Esophagus squamous epithelium (tissue), 5 donors: ENCODE results near the gene ARPC5L. TPM values are rescaled to one million over a fixed set of nuclear protein-coding genes. Genes with fewer than 3 reads are reported as not detected.

Experiments used
- DNase-seq: peaks from one replicate; lab custom pipeline; 2025; lab: John Stamatoyannopoulos, UW
- H3K27ac ChIP-seq, 4 donors: fragments of 200-600 bp; sonication (generic); one replicate each; pipeline ENCODE4 v1.5.1; 2016 to 2019; ENCODE audit warnings: mild to moderate bottlenecking in 1 of 4
- H3K27me3 ChIP-seq, 4 donors: fragments of 200-600 bp; sonication (generic); 1 replicate in 3 of 4; 2 replicates in 1 of 4; pipeline versions ENCODE4 v1.5.1 to v1.6.0; 2017 to 2021; ENCODE audit warnings: antibody characterized with exemption in 1 of 4
- H3K36me3 ChIP-seq, 3 donors: fragments of 200-600 bp; sonication (generic); one replicate each; pipeline ENCODE4 v1.5.1; 2016 to 2019
- H3K4me1 ChIP-seq, 3 donors: fragments of 200-600 bp; sonication (generic); one replicate each; pipeline ENCODE4 v1.5.1; 2017 to 2019
- H3K4me3 ChIP-seq, 4 donors: fragments of 200-600 bp; sonication (generic); 1 replicate in 3 of 4; 2 replicates in 1 of 4; pipeline ENCODE4 v1.5.1; 2016 to 2019; ENCODE audit warnings: mild to moderate bottlenecking in 2 of 4, moderate library complexity in 1 of 4
- H3K9me3 ChIP-seq, 3 donors: fragments of 200-600 bp; sonication (generic); one replicate each; pipeline ENCODE4 v1.5.1; 2016 to 2019
- CTCF ChIP-seq, 6 experiments: fragments of 450-650 bp in 4 of 6; fragments of 200-600 bp in 2 of 6; sonication (generic) in 2 of 6; IDR thresholded peaks; one replicate each; pipeline ENCODE4 v1.5.1; 2016 to 2019; ENCODE audit warnings: antibody characterized with exemption in 6 of 6, mild to moderate bottlenecking in 4 of 6, moderate library complexity in 4 of 6
- POLR2A ChIP-seq, 4 donors: fragments of 450-650 bp; IDR thresholded peaks; one replicate each; pipeline ENCODE4 v1.6.1; 2017; ENCODE audit warnings: antibody characterized with exemption in 4 of 4, mild to moderate bottlenecking in 4 of 4, moderate library complexity in 3 of 4
- WGBS, 2 donors: methylation state at CpG; one replicate each; pipeline ENCODE4 v1.1.5; 2018; 5-methylcytosine and 5-hydroxymethylcytosine counted together
- intact Hi-C: fragments of 100-400 bp; cut with DNase I; formaldehyde crosslinking; loops from one replicate; pipeline ENCODE4 v1.15.0; 2022
- total RNA-seq, 4 donors: library from RNA; depleted of rRNA; stranded (reverse); fragments of >200 nt; gene quantifications; one replicate each; pipeline ENCODE4 v1.1.0, GENCODE V29; 2016
- donor health status: DM: yes; HTN: yes; CAD: no.

ARPC5L gene
- total RNA-seq = 10 to 100 TPM; 39.1 to 59.6 (median 45.3) TPM

- Histone ChIP-seq H3K27me3 (no peaks in the 10 kb centered on the region), H3K36me3 (peaks cover 16 to 44% (median 28%) of the 10 kb centered on the region in 3 donors), H3K4me1 (peaks cover 32 to 75% (median 44%) of the 10 kb centered on the region in 3 donors), H3K27ac (peak within 1 kb of the TSS; percentile 93 to 97 (median 94)), H3K4me3 (peak within 1 kb of the TSS; percentile 70 to 99 (median 87)), H3K9me3 (no peaks in the 10 kb centered on the region)
- WGBS, 2 donors = 0 to 2% methylated on average over 13 to 22 of the region's 92 CpGs
- TF ChIP-seq POLR2A (IDR thresholded peaks at IDR 0.05) (peak in 2 of 4 donors; percentile 86 to 94), CTCF (IDR thresholded peaks at IDR 0.05) (peak in 4 of 6 experiments; percentile 7 to 39 (median 28))
- peak; percentile 82 for DNase-seq
- intact Hi-C loops = no loop called here
Measured at GRCh38 chr9:124861342-124862229, at the start of gene ARPC5L, which contains the start of gene RPL35. Gene ARPC5L (plus strand): TSS chr9:124862130. CDS start chr9:124869291, 7,161 bp downstream. Gene RPL35 (minus strand): TSS chr9:124861957. CDS start chr9:124861912, 45 bp downstream.

GRCh38 chr9:124812441-124812876 lies 49.5 kb upstream of the ARPC5L start:
- 58 to 89% methylated on average over 3 to 5 of the region's 6 CpGs for WGBS, 2 donors
- DNase-seq = no peak
- H3K4me1 ChIP-seq = peaks cover 9 to 58% (median 27%) of the 10 kb centered on the region in 3 donors
- peaks cover 0 to 12% (median 0%) of the 10 kb centered on the region in 3 donors for H3K36me3 ChIP-seq
- no peaks in the 10 kb centered on the region for H3K27me3 ChIP-seq
- H3K4me3 ChIP-seq = no peak overlapping the region
- no peaks in the 10 kb centered on the region for H3K9me3 ChIP-seq
- TF ChIP-seq POLR2A (IDR thresholded peaks at IDR 0.05) = no peak
- no peak for TF ChIP-seq CTCF (IDR thresholded peaks at IDR 0.05)
- intact Hi-C loops = no loop called here
- H3K27ac ChIP-seq = peak overlapping the region; percentile 62 to 76 (median 74)

GRCh38 chr9:124813041-124813440 lies 48.9 kb upstream of the ARPC5L start:
- H3K27ac ChIP-seq = peak overlapping the region; percentile 15 to 75 (median 68)
- no peak for TF ChIP-seq POLR2A (IDR thresholded peaks at IDR 0.05)
- TF ChIP-seq CTCF (IDR thresholded peaks at IDR 0.05) = no peak
- 81 to 88% methylated on average over 1 to 2 of the region's 7 CpGs for WGBS, 2 donors
- H3K9me3 ChIP-seq = no peaks in the 10 kb centered on the region
- H3K4me1 ChIP-seq = peaks cover 9 to 64% (median 33%) of the 10 kb centered on the region in 3 donors
- H3K36me3 ChIP-seq = peaks cover 0 to 12% (median 0%) of the 10 kb centered on the region in 3 donors
- no peaks in the 10 kb centered on the region for H3K27me3 ChIP-seq
- no peak for DNase-seq
- intact Hi-C loops = no loop called here
- no peak overlapping the region for H3K4me3 ChIP-seq

GRCh38 chr9:124813501-124814163 lies 48.3 kb upstream of the ARPC5L start:
- TF ChIP-seq POLR2A (IDR thresholded peaks at IDR 0.05) (no peak), CTCF (IDR thresholded peaks at IDR 0.05) (no peak)
- H3K4me1 ChIP-seq = peaks cover 13 to 69% (median 39%) of the 10 kb centered on the region in 3 donors
- no peaks in the 10 kb centered on the region for H3K9me3 ChIP-seq
- H3K4me3 ChIP-seq = no peak overlapping the region
- intact Hi-C loops = no loop called here
- H3K27me3 ChIP-seq = no peaks in the 10 kb centered on the region
- H3K27ac ChIP-seq = peak overlapping the region; percentile 15 to 75 (median 68)
- peaks cover 0 to 12% (median 0%) of the 10 kb centered on the region in 3 donors for H3K36me3 ChIP-seq
- DNase-seq = no peak
- WGBS, 2 donors = 29 to 33% methylated on average over 1 to 9 of the region's 11 CpGs
